ENCODE data around the gene TCF7L2.

The TCF7L2 gene

GRCh38 chr10:113025487-113025886, 75.4 kb downstream of the TCF7L2 start:
- no peak overlapping the region for H3K27ac ChIP-seq
- TF ChIP-seq CTCF (conservative IDR thresholded peaks at IDR 0.05): no peak

GRCh38 chr10:113026679-113027078, 76.6 kb downstream of the TCF7L2 start:
- no peak for TF ChIP-seq CTCF (conservative IDR thresholded peaks at IDR 0.05)
- H3K27ac ChIP-seq: no peak overlapping the region

GRCh38 chr10:113027230-113027573, 77.2 kb downstream of the TCF7L2 start:
- TF ChIP-seq CTCF (conservative IDR thresholded peaks at IDR 0.05): no peak
- no peak overlapping the region for H3K27ac ChIP-seq

- TF ChIP-seq CTCF (conservative IDR thresholded peaks at IDR 0.05): no peak
- no peak overlapping the region for H3K27ac ChIP-seq
Measured at GRCh38 chr10:113027574-113028455, 77.8 kb downstream of the TCF7L2 start.

- TF ChIP-seq CTCF (conservative IDR thresholded peaks at IDR 0.05): no peak
- no peak overlapping the region for H3K27ac ChIP-seq
Measured at GRCh38 chr10:113028456-113029440, 78.7 kb downstream of the TCF7L2 start.

GRCh38 chr10:113030453-113030852, 80.4 kb downstream of the TCF7L2 start:
- no peak overlapping the region for H3K27ac ChIP-seq
- no peak for TF ChIP-seq CTCF (conservative IDR thresholded peaks at IDR 0.05)

- no peak for TF ChIP-seq CTCF (conservative IDR thresholded peaks at IDR 0.05)
- no peak overlapping the region for H3K27ac ChIP-seq
Measured at GRCh38 chr10:113031147-113031546, 81.1 kb downstream of the TCF7L2 start.
